ENCODE data around the gene IRS1. TPM values are rescaled to one million over a fixed set of nuclear protein-coding genes. Genes with fewer than 3 reads are reported as not detected.
A peak's percentile ranks its signal among the peaks of the same experiment; 100 is the strongest.
"Not testable (repeated sequence)": the region's sequence is repeated elsewhere in the genome, so short reads cannot be mapped to it uniquely, and the experiment has no call there.

IRS1 gene
- total RNA-seq, 1 donor, result 29.7 TPM

DNA sequence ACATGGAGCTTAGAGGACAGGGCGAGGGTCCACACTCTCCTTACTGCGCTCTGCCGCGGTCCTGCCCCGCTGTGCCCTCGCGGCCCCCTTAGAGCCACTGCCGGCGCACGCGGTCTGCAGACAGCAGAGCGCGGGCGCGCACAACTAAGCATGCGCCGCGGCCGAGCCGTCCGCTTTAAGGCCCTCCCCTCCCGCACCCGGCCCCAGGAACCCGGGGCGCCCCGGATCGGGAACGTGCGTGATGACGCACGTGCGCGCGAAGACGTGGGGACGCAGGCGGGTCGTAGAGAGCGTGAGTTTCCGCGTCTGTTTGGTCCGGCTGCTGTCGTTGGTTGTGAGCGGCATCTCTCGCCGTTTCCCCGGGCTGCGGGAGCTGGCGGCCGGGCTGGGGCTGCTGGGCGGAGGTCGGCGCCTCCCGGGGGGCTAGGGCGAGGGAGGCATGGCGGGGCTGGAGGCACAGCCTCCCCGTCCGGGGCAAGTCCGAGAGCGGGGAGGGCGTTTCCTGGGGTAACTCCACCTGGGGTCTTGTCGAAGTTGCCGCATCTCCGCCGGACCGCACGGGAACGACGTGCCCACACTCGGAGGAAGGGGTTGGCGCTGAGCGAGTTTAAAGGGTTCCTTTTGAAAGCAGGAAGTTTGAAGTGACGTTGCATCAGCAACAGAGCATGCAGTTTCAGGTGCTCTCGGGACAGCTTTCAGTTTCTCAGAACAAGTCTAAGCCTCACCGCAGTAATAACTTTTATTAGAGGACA is 36.4 kb upstream of the IRS1 start, which contains the start of gene RHBDD1:
Gene RHBDD1, plus strand, starts transcription at position 259 of the 752 bp plus-strand sequence. CDS start 28,640 bp downstream, outside the sequence.
- peak; percentile 93 for DNase-seq (ENCODE audit: low read depth)
- TF ChIP-seq, protein P1, sequence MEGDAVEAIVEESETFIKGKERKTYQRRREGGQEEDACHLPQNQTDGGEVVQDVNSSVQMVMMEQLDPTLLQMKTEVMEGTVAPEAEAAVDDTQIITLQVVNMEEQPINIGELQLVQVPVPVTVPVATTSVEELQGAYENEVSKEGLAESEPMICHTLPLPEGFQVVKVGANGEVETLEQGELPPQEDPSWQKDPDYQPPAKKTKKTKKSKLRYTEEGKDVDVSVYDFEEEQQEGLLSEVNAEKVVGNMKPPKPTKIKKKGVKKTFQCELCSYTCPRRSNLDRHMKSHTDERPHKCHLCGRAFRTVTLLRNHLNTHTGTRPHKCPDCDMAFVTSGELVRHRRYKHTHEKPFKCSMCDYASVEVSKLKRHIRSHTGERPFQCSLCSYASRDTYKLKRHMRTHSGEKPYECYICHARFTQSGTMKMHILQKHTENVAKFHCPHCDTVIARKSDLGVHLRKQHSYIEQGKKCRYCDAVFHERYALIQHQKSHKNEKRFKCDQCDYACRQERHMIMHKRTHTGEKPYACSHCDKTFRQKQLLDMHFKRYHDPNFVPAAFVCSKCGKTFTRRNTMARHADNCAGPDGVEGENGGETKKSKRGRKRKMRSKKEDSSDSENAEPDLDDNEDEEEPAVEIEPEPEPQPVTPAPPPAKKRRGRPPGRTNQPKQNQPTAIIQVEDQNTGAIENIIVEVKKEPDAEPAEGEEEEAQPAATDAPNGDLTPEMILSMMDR (IDR thresholded peaks at IDR 0.05; ENCODE audit: insufficient read depth, low read length), result no peak
- peak within 1 kb of the TSS; percentile 76 for H3K4me3 ChIP-seq (ENCODE audit: low read depth, low read length)

- TF ChIP-seq, protein P1 (IDR thresholded peaks at IDR 0.05; ENCODE audit: insufficient read depth, low read length), result no peak
- no peak for DNase-seq (ENCODE audit: low read depth)
- H3K4me3 ChIP-seq (ENCODE audit: low read depth, low read length), result peak overlapping the region; percentile 76
These were observed 35.8 kb upstream of the IRS1 start for GRCh38 chr2:226835420-226835795.

DNA sequence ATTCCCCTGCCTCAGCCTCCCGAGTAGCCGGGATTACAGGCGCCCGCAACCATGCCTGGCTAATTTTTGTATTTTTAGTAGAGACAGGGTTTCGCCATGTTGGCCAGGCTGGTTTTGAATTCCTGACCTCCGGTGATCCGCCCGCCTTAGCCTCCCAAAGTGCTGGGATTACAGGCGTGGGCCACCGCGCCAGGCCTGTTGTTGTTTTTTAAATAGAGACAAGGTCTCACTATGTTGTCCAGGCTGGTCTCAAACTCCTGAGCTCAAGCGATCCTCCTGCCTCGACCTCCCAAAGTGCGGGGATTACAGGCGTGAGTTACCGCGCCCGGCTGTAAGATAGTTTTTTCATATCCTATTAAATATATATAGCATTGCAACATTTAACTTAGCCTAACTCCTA is 35.3 kb upstream of the IRS1 start:
- peak overlapping the region; percentile 76 for H3K4me3 ChIP-seq (ENCODE audit: low read depth, low read length)
- not testable (repeated sequence) for DNase-seq (ENCODE audit: low read depth)

GRCh38 chr2:226832061-226832460 is 32.4 kb upstream of the IRS1 start:
- TF ChIP-seq, protein P1 (IDR thresholded peaks at IDR 0.05; ENCODE audit: insufficient read depth, low read length), result no peak
- no peak for DNase-seq (ENCODE audit: low read depth)
- no peak overlapping the region for H3K4me3 ChIP-seq (ENCODE audit: low read depth, low read length)

GRCh38 chr2:226831266-226831665 is 31.6 kb upstream of the IRS1 start:
- TF ChIP-seq, protein P1 (IDR thresholded peaks at IDR 0.05; ENCODE audit: insufficient read depth, low read length), result no peak
- H3K4me3 ChIP-seq (ENCODE audit: low read depth, low read length), result no peak overlapping the region
- DNase-seq (ENCODE audit: low read depth), result no peak

DNA sequence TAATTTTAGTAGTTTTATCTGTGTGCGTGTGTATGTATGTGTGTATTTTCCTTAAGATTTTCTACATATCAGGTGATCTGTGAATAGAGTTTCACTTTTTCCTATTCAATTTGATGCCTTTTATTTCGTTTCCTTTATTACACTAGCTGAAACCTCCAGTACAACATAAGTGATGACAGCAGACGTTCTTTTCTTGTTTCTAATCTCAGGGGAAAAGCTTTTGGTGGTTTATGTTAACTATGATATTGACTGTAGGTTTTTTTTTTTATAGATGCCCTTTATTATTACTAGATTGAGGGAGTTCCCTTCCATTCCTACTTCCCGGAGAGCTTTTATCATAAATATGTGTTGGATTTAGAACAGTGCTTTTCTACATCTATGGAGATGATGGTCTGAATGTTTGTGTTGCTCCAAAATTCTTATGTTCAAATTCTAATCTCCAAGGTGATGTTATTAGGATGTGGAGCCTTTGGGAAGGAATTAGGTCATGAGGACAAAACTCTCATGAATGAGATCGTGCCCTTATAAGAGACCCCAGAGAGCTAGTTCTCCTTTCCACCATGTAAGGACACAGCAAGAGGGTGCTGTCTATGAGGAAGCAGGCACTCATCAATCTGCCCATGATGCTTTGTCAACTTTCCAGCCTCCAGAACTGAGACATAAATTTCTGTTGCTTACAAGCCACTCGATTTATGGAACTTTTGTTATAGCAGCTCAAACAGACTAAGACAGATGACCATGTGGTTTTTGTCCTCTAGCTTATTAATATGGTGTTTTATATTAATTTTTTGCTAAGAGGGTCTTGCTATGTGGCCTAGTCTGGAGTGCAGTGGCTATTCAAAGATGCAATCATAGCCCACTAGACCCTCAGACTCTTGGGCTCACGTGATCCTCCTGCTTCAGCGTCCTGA is 30.4 kb upstream of the IRS1 start:
- TF ChIP-seq, protein P1 (IDR thresholded peaks at IDR 0.05; ENCODE audit: insufficient read depth, low read length), result no peak
- no peak for DNase-seq (ENCODE audit: low read depth)
- no peak overlapping the region for H3K4me3 ChIP-seq (ENCODE audit: low read depth, low read length)

- no peak for DNase-seq (ENCODE audit: low read depth)
- TF ChIP-seq, protein P1 (IDR thresholded peaks at IDR 0.05; ENCODE audit: insufficient read depth, low read length), result no peak
- no peak overlapping the region for H3K4me3 ChIP-seq (ENCODE audit: low read depth, low read length)
These were observed 28.6 kb upstream of the IRS1 start for GRCh38 chr2:226828191-226828590.

Data from fibroblast of the aortic adventitia (primary cell).